GM12801 (cell line): Measurements from ENCODE around the gene DYRK1A.

ENCODE experiments used
- CTCF ChIP-seq: IDR thresholded peaks from one replicate; pipeline ENCODE4 v1.5.1; 2011; ENCODE audit warnings: control low read depth; ENCODE audit not compliant: insufficient read length; ENCODE audit errors: extremely low read depth

Gene DYRK1A

GRCh38 chr21:37338671-37339551 lies 27.7 kb upstream of the DYRK1A start:
- no peak for TF ChIP-seq CTCF

GRCh38 chr21:37339552-37339939 lies 27.0 kb upstream of the DYRK1A start:
- TF ChIP-seq CTCF: no peak

GRCh38 chr21:37341254-37341960 lies 25.2 kb upstream of the DYRK1A start:
- no peak for TF ChIP-seq CTCF

- no peak for TF ChIP-seq CTCF
Observed at GRCh38 chr21:37342046-37342632, 24.4 kb upstream of the DYRK1A start.

DNA sequence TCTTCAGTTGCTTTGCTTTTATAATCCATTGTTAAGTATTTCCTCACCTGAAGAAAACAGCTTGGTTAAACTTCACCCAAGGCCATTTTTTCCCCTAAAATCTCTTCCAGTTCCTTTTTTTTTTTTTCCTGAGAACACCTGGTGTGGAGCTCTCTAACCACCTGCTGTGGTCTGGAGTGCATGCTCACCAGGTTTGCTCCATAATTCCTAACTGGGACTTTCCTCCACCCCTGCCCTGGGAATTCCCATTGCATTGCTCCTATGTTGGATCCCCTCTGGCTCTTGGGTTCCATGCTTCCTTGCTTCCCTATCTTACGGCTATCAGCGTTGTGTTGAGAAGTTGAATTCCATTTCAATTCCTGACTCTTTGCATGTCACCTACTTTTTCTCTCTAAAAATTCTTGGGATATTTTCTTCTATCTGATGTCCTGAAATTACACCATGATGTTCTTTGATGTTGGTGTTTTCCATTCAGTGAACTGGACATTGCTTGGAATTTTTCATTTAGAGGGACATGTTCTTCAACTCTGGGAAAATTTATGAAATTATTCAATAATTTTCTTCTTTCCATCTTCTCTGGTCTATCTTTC lies 19.6 kb upstream of the DYRK1A start:
- TF ChIP-seq CTCF: no peak

DNA sequence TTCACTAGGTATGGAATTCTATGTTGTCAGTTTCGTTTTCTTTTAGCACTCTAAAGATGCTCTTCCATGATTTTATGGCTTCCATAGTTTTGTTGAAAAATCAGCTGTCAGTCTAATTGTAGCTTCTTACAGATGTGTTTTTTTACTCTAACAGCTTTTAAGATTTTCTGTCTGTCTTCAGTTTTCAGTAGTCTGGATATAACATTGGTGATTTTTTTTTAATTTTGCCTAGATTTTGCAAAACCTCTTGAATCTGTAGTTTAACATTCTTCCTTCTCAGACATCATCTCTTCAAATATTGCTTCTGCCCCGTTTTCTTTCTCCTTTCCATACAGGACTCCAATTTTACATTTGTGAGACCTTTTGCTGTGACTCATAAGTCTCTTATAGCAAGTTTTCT lies 17.9 kb upstream of the DYRK1A start:
- TF ChIP-seq CTCF: no peak

DNA sequence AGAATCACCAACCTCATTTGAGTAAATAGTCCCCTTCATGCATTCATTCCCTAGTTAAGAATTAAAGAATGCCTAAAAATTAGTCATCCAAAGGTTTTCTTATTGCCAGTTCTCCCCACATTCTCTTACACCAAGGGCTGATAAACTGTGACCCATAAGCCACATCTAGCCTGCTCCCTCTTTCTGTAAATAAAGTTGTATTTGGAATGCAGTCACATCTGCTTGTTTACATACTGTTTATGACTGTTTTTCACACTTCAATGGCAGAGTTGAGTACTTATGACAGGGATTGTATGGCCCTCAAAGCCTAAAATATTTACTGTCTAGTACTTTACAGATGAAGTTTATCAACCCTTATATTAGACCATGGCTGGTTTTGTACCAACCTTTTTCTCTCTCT lies 16.1 kb upstream of the DYRK1A start:
- no peak for TF ChIP-seq CTCF
